Thoracic aorta (tissue), 2 donors: Measurements from ENCODE around the gene BPIFB6. TPM values are rescaled to one million over a fixed set of nuclear protein-coding genes. Genes with fewer than 3 reads are reported as not detected.

ENCODE experiments used
- ATAC-seq: fragments of 150-250 bp; one replicate; pipeline ENCODE4 v1.8.0; 2017; ENCODE audit warnings: low read depth; ENCODE audit not compliant: insufficient number of reproducible peaks, low FRiP score
- DNase-seq: peaks from one replicate; pipeline ENCODE4 v3.0.0-alpha.2; 2020; ENCODE audit warnings: low spot score
- H3K27ac ChIP-seq, 2 donors: fragments of 200-600 bp; sonication (generic); 1 replicate in 1 of 2; 2 replicates in 1 of 2; pipeline ENCODE4 v1.5.1; 2016; ENCODE audit warnings: mild to moderate bottlenecking in 2 of 2, moderate library complexity in 2 of 2
- H3K27me3 ChIP-seq: fragments of 200-600 bp; sonication (generic); replicated peaks from 2 replicates; pipeline ENCODE4 v1.6.0; 2016; ENCODE audit warnings: mild to moderate bottlenecking; ENCODE audit not compliant: insufficient read depth
- H3K36me3 ChIP-seq: fragments of 200-600 bp; sonication (generic); one replicate; pipeline ENCODE4 v1.5.1; 2016
- H3K4me1 ChIP-seq, 2 donors: fragments of 200-600 bp; sonication (generic); 1 replicate in 1 of 2; 2 replicates in 1 of 2; pipeline versions ENCODE4 v1.5.1 to v1.6.0; 2016; ENCODE audit warnings: low read depth in 2 of 2, mild to moderate bottlenecking in 1 of 2; ENCODE audit not compliant: control insufficient read depth in 1 of 2
- H3K4me3 ChIP-seq: fragments of 200-600 bp; sonication (generic); 2 replicates; pipeline ENCODE4 v1.5.1; 2016; ENCODE audit warnings: mild to moderate bottlenecking
- H3K9me3 ChIP-seq: fragments of 200-600 bp; sonication (generic); 2 replicates; pipeline ENCODE4 v1.5.1; 2016
- CTCF ChIP-seq: fragments of 200-600 bp; sonication (generic); IDR thresholded peaks from one replicate; pipeline ENCODE4 v1.5.1; 2019; ENCODE audit warnings: antibody characterized with exemption
- total RNA-seq, 2 donors: library from RNA; depleted of rRNA; stranded (reverse); fragments of >200 nt; gene quantifications; one replicate each; pipeline versions ENCODE4 v1.1.0 to v1.2.3, GENCODE V29; 2016

The BPIFB6 gene
- total RNA-seq, 2 donors from 2014 or later = not detected

GRCh38 chr20:33082546-33082945 lies 51.1 kb downstream of the BPIFB6 start:
- Histone ChIP-seq H3K36me3 (no peaks in the 10 kb centered on the region), H3K4me1 (no peaks in the 10 kb centered on the region), H3K27me3 (no peaks in the 10 kb centered on the region), H3K9me3 (no peaks in the 10 kb centered on the region), H3K4me3 (no peak overlapping the region), H3K27ac (no peak overlapping the region)
- ATAC-seq (no peak), DNase-seq (no peak)
- no peak for TF ChIP-seq CTCF

GRCh38 chr20:33083544-33084340 lies 52.3 kb downstream of the BPIFB6 start:
- Histone ChIP-seq H3K27ac (no peak overlapping the region), H3K9me3 (no peaks in the 10 kb centered on the region), H3K4me3 (no peak overlapping the region), H3K36me3 (no peaks in the 10 kb centered on the region), H3K27me3 (no peaks in the 10 kb centered on the region), H3K4me1 (no peaks in the 10 kb centered on the region)
- DNase-seq (no peak), ATAC-seq (no peak)
- TF ChIP-seq CTCF = no peak

- Histone ChIP-seq H3K36me3 (no peaks in the 10 kb centered on the region), H3K4me3 (no peak overlapping the region), H3K9me3 (no peaks in the 10 kb centered on the region), H3K4me1 (no peaks in the 10 kb centered on the region), H3K27me3 (no peaks in the 10 kb centered on the region), H3K27ac (no peak overlapping the region)
- no peak for TF ChIP-seq CTCF
- DNase-seq (no peak), ATAC-seq (no peak)
These were observed 53.3 kb downstream of the BPIFB6 start for GRCh38 chr20:33084722-33085121.

- H3K36me3 ChIP-seq = no peaks in the 10 kb centered on the region
- H3K4me1 ChIP-seq = no peaks in the 10 kb centered on the region
- ATAC-seq = no peak
- DNase-seq = no peak
- TF ChIP-seq CTCF = no peak
- H3K27me3 ChIP-seq = no peaks in the 10 kb centered on the region
- no peak overlapping the region for H3K4me3 ChIP-seq
- no peaks in the 10 kb centered on the region for H3K9me3 ChIP-seq
- H3K27ac ChIP-seq = no peak overlapping the region
These were observed 54.7 kb downstream of the BPIFB6 start for GRCh38 chr20:33086052-33086722.

- no peak for DNase-seq
- H3K27me3 ChIP-seq = no peaks in the 10 kb centered on the region
- no peak for ATAC-seq
- H3K9me3 ChIP-seq = no peaks in the 10 kb centered on the region
- H3K4me1 ChIP-seq = no peaks in the 10 kb centered on the region
- H3K4me3 ChIP-seq = no peak overlapping the region
- no peak for TF ChIP-seq CTCF
- no peak overlapping the region for H3K27ac ChIP-seq
- no peaks in the 10 kb centered on the region for H3K36me3 ChIP-seq
These were observed 59.7 kb downstream of the BPIFB6 start for GRCh38 chr20:33091147-33091546.
